SU-DHL-6 (cell line): ENCODE data around the gene VPS13D.

ENCODE experiments used
- EZH2phosphoT487 ChIP-seq: fragments of 200-600 bp; sonication (generic), shearing (Covaris generic); conservative IDR thresholded peaks from 2 replicates; pipeline ENCODE4 v1.6.1; 2018; ENCODE audit warnings: mild to moderate bottlenecking, antibody characterized with exemption, low read length, moderate library complexity, mixed read lengths
- TF ChIP-seq, protein P1 (sequence below): fragments of 200-600 bp; sonication (generic); IDR thresholded peaks from one replicate; pipeline ENCODE4 v1.5.1; 2017; ENCODE audit warnings: antibody characterized with exemption, mild to moderate bottlenecking, low read length, moderate library complexity; ENCODE audit not compliant: insufficient read depth, poor library complexity, severe bottlenecking

DNA sequence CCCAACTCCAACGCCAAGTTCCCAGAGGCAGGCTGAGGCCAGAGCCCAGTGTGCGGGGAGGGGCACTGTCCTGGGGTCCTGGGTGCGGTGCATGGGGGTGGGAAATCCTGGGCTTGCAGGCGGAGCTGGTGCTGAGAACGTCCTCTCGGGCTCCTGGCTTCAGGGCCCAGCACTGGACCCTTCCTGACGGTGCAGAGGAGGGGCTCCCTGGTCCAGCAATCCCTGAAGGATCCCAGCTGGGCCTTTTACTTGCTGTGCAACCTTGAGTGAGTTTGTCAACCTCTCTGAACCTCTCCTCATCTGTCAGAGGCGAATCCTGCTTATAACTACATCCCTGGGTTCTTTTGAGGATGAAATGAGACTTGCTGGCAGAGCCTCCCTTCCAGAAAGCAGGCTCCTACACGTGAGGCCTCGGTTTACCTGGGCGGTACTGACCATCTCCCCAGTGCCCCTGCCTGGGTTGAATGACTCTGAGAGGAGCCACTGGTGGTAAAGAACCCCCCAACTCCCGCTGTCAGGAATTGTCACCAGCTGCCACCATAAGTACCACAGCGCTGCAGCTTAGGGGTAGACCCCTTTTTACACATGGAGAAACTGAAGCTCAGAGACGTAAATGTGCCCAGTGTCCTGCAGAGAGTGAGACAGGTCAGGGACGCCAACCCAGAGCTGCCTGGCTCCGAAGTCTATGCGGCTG, 310.9 kb downstream of the VPS13D start:
- TF ChIP-seq, protein P1, sequence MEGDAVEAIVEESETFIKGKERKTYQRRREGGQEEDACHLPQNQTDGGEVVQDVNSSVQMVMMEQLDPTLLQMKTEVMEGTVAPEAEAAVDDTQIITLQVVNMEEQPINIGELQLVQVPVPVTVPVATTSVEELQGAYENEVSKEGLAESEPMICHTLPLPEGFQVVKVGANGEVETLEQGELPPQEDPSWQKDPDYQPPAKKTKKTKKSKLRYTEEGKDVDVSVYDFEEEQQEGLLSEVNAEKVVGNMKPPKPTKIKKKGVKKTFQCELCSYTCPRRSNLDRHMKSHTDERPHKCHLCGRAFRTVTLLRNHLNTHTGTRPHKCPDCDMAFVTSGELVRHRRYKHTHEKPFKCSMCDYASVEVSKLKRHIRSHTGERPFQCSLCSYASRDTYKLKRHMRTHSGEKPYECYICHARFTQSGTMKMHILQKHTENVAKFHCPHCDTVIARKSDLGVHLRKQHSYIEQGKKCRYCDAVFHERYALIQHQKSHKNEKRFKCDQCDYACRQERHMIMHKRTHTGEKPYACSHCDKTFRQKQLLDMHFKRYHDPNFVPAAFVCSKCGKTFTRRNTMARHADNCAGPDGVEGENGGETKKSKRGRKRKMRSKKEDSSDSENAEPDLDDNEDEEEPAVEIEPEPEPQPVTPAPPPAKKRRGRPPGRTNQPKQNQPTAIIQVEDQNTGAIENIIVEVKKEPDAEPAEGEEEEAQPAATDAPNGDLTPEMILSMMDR, result no peak
- TF ChIP-seq EZH2phosphoT487, result no peak
